SU-DHL-6 (cell line): ENCODE results near the gene TCF20.

Experiments used
- H2AFZ ChIP-seq: fragments of 200-600 bp; sonication (generic); 2 replicates; pipeline ENCODE4 v1.6.1; 2014; ENCODE audit warnings: low read depth, mild to moderate bottlenecking, moderate library complexity, mixed read lengths, antibody characterized with exemption, low read length; ENCODE audit not compliant: severe bottlenecking
- H3F3A ChIP-seq: fragments of 200-600 bp; shearing (Covaris generic); 2 replicates; pipeline ENCODE4 v1.6.0; 2016; ENCODE audit warnings: antibody characterized with exemption, mild to moderate bottlenecking; ENCODE audit not compliant: insufficient read depth
- H3K27ac ChIP-seq: fragments of 200-600 bp; sonication (generic); 2 replicates; pipeline ENCODE4 v1.5.1; 2016; ENCODE audit warnings: low read depth, mild to moderate bottlenecking, low read length, moderate library complexity, mixed read lengths
- H3K27me3 ChIP-seq: fragments of 200-600 bp; sonication (generic), shearing (Covaris generic); 2 replicates; pipeline ENCODE4 v1.6.0; 2014; ENCODE audit warnings: mild to moderate bottlenecking, low read length
- H3K36me3 ChIP-seq: fragments of 200-600 bp; sonication (generic); 2 replicates; pipeline ENCODE4 v1.6.1; 2014; ENCODE audit warnings: mild to moderate bottlenecking, low read length, mixed read lengths
- H3K4me2 ChIP-seq: fragments of 300-600, 200-600 bp; shearing (Covaris generic), sonication (generic); 2 replicates; pipeline ENCODE4 v1.6.0; 2014; ENCODE audit warnings: low read length, low read depth, mild to moderate bottlenecking; ENCODE audit not compliant: poor library complexity, severe bottlenecking
- H3K4me3 ChIP-seq: fragments of 200-600 bp; sonication (generic); 2 replicates; pipeline ENCODE4 v1.5.1; 2014; ENCODE audit warnings: antibody characterized with exemption, low read length, mild to moderate bottlenecking, mixed read lengths; ENCODE audit not compliant: insufficient read depth, poor library complexity, severe bottlenecking
- H3K79me2 ChIP-seq: fragments of 200-600 bp; sonication (generic); 2 replicates; pipeline ENCODE4 v1.6.1; 2014; ENCODE audit warnings: mild to moderate bottlenecking, low read length, moderate library complexity; ENCODE audit not compliant: insufficient read depth
- H3K9ac ChIP-seq: fragments of 200-600 bp; sonication (generic); 2 replicates; pipeline ENCODE4 v1.7.0; 2014; ENCODE audit warnings: mild to moderate bottlenecking, low read length
- H3K9me2 ChIP-seq: fragments of 200-600 bp; sonication (generic); replicated peaks from 2 replicates; pipeline ENCODE4 v1.6.1; 2014; ENCODE audit warnings: low read length; ENCODE audit not compliant: insufficient read depth
- H3K9me3 ChIP-seq: fragments of 200-600 bp; sonication (generic); 2 replicates; pipeline ENCODE4 v1.6.1; 2014; ENCODE audit warnings: low read length, mixed read lengths; ENCODE audit not compliant: insufficient read depth
- H4K20me1 ChIP-seq: fragments of 200-600 bp; sonication (generic); 2 replicates; pipeline ENCODE4 v1.6.1; 2014; ENCODE audit warnings: low read depth, mild to moderate bottlenecking, antibody characterized with exemption, low read length, moderate library complexity, mixed read lengths
- EZH2phosphoT487 ChIP-seq: fragments of 200-600 bp; sonication (generic), shearing (Covaris generic); conservative IDR thresholded peaks from 2 replicates; pipeline ENCODE4 v1.6.1; 2018; ENCODE audit warnings: mild to moderate bottlenecking, antibody characterized with exemption, low read length, moderate library complexity, mixed read lengths
- TF ChIP-seq, protein P1 (sequence below): fragments of 200-600 bp; sonication (generic); IDR thresholded peaks from one replicate; pipeline ENCODE4 v1.5.1; 2017; ENCODE audit warnings: antibody characterized with exemption, mild to moderate bottlenecking, low read length, moderate library complexity; ENCODE audit not compliant: insufficient read depth, poor library complexity, severe bottlenecking

TCF20 gene

DNA sequence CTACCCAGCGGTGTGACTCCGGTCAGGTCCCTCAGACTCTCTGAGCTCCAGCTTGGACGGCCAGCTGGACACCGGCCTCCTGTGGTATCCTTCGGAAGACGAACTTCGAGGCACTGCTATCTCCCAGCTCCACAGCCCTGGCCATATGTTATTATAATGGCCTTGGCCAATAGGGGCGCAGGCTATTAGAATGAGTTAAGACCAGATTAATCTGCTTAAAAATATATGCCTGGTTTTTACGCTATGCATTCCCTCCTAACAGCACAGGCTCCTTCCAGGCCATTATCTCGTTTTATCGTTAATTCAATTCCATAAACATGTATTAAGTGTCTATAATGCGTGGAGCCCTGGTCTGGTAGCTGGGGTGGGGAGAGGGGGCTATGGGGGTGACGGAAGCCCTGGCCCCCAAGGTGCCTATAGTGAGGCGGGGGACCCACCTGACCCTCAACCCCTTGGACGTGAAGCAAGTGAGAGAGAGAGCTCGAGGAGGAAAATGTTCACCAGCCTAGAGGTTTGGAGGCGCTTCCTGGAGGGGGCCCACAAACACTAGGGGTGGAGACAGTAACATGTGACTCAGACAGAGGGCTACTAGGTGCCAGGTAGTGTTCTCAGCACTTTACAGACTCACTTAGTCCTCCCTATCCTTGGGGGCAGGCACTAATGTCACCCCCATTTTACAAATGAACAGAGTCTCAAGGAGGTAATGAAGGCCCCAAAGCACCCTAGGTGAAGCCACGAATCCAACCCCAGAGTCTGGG, 37.5 kb upstream of the TCF20 start:
- Histone ChIP-seq H3K79me2 (no peaks in the 10 kb centered on the region), H3F3A (no peaks in the 10 kb centered on the region), H3K9me3 (no peaks in the 10 kb centered on the region), H2AFZ (no peak overlapping the region), H3K27ac (no peak overlapping the region), H3K9ac (no peak overlapping the region), H3K36me3 (no peaks in the 10 kb centered on the region), H3K9me2 (no peaks in the 10 kb centered on the region), H4K20me1 (no peaks in the 10 kb centered on the region), H3K4me2 (no peak overlapping the region), H3K27me3 (no peaks in the 10 kb centered on the region), H3K4me3 (no peak overlapping the region)
- no peak for TF ChIP-seq EZH2phosphoT487
- TF ChIP-seq, protein P1, sequence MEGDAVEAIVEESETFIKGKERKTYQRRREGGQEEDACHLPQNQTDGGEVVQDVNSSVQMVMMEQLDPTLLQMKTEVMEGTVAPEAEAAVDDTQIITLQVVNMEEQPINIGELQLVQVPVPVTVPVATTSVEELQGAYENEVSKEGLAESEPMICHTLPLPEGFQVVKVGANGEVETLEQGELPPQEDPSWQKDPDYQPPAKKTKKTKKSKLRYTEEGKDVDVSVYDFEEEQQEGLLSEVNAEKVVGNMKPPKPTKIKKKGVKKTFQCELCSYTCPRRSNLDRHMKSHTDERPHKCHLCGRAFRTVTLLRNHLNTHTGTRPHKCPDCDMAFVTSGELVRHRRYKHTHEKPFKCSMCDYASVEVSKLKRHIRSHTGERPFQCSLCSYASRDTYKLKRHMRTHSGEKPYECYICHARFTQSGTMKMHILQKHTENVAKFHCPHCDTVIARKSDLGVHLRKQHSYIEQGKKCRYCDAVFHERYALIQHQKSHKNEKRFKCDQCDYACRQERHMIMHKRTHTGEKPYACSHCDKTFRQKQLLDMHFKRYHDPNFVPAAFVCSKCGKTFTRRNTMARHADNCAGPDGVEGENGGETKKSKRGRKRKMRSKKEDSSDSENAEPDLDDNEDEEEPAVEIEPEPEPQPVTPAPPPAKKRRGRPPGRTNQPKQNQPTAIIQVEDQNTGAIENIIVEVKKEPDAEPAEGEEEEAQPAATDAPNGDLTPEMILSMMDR: no peak

DNA sequence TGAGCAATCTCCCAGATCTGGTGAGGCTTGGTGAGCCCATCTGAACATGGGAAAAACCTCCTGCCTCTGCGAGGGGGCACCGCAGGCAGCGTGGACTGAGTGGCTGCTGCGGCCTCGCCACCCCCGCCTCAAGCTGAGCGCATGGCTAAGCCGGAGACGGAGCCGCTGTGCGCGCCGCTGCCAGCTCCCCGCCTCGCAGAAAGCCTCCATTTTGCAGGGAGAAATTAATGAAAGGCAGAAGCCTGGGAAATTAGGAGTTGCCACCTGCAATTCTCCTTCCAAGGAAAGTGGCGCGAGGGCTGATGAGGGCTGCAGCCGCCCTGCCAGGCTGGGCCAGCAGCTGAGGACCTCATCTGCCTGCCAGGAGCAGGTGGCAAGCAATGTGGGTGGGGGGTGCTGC, 35.6 kb upstream of the TCF20 start:
- Histone ChIP-seq H3K27me3 (no peaks in the 10 kb centered on the region), H3K36me3 (no peaks in the 10 kb centered on the region), H3K27ac (no peak overlapping the region), H3F3A (no peaks in the 10 kb centered on the region), H3K79me2 (no peaks in the 10 kb centered on the region), H4K20me1 (no peaks in the 10 kb centered on the region), H3K9ac (no peak overlapping the region), H3K4me3 (no peak overlapping the region), H3K9me2 (no peaks in the 10 kb centered on the region), H3K9me3 (no peaks in the 10 kb centered on the region), H2AFZ (no peak overlapping the region), H3K4me2 (no peak overlapping the region)
- TF ChIP-seq EZH2phosphoT487: no peak
- TF ChIP-seq, protein P1: no peak

DNA sequence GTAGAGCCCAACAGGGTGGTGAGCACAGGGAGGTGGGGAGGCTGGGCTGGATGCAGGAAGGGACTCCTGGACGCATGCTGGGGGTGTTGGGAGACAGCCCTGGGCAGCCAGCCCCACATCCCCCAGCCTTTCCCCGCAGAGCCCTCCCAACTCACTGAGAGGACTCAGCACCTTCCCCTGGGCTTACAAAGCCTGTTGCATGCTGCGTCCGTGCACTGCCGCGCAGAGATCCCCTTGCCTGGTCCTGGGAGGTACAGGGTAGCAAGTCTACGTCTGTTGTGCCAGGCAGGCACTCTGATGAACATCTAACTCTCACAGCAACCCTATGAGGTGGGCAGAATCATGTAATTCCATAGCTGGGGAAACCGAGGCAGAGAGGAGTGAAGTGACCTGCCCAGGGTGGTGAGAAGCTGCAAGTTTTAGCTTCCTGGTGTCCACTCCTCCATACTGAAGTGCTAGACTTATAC, 33.9 kb upstream of the TCF20 start:
- no peaks in the 10 kb centered on the region for H3K27me3 ChIP-seq
- no peaks in the 10 kb centered on the region for H3K36me3 ChIP-seq
- no peaks in the 10 kb centered on the region for H3K9me2 ChIP-seq
- no peak overlapping the region for H3K27ac ChIP-seq
- no peaks in the 10 kb centered on the region for H3K79me2 ChIP-seq
- no peak overlapping the region for H3K4me3 ChIP-seq
- TF ChIP-seq, protein P1: no peak
- TF ChIP-seq EZH2phosphoT487: no peak
- no peaks in the 10 kb centered on the region for H4K20me1 ChIP-seq
- H2AFZ ChIP-seq: no peak overlapping the region
- no peaks in the 10 kb centered on the region for H3K9me3 ChIP-seq
- no peak overlapping the region for H3K9ac ChIP-seq
- no peak overlapping the region for H3K4me2 ChIP-seq
- peaks cover 7% of the 10 kb centered on the region for H3F3A ChIP-seq
